ENCODE measurements around the gene SLC1A2. TPM values are rescaled to one million over a fixed set of nuclear protein-coding genes. Genes with fewer than 3 reads are reported as not detected.

The SLC1A2 gene
- total RNA-seq, 1 experiment from 2014 or later = 0.50 TPM

- no peak overlapping the region for H2BK15ac ChIP-seq (ENCODE audit: low read depth, low read length)
- Mint-ChIP-seq H3K27me3 (ENCODE audit: low read depth) (no peaks in the 10 kb centered on the region), H3K27ac (no peak overlapping the region), H3K36me3 (ENCODE audit: insufficient read depth in 1 of 3, low read depth in 3 of 3) (no peaks in the 10 kb centered on the region), H3K4me3 (no peak overlapping the region), H3K9me3 (no peaks in the 10 kb centered on the region), H3K4me1 (peaks cover 11 to 18% of the 10 kb centered on the region in 2 experiments)
- no peak overlapping the region for H4K8ac ChIP-seq (replicated peaks; ENCODE audit: insufficient read length, low read depth, low read length)
- no peaks in the 10 kb centered on the region for H3K23me2 ChIP-seq (ENCODE audit: insufficient read length, low read depth, low read length, poor library complexity, severe bottlenecking)
- no peak overlapping the region for H2BK5ac ChIP-seq (ENCODE audit: insufficient read length, low read length)
- no peak overlapping the region for H2AK5ac ChIP-seq (ENCODE audit: insufficient read length, low read length)
- no peak overlapping the region for H3K27ac ChIP-seq (ENCODE audit: insufficient read length, low read depth, low read length)
- H3K79me1 ChIP-seq (ENCODE audit: insufficient read depth, low read depth, low read length, poor library complexity, severe bottlenecking) = no peaks in the 10 kb centered on the region
- no peak overlapping the region for H4K91ac ChIP-seq (ENCODE audit: insufficient read length, low read depth, low read length)
- no CpG with 5 or more reads among the region's 7 CpGs for WGBS (ENCODE audit: extremely low coverage, insufficient read length, low lambda C conversion rate)
- no peak overlapping the region for H2BK12ac ChIP-seq (ENCODE audit: insufficient read length, low read depth, low read length)
- H3K23ac ChIP-seq (ENCODE audit: insufficient read length, low read depth, low read length) = no peak overlapping the region
- no peak overlapping the region for H3T11ph ChIP-seq (ENCODE audit: low read length)
- TF ChIP-seq CTCF (conservative IDR thresholded peaks at IDR 0.05) = no peak
- H3K14ac ChIP-seq (ENCODE audit: insufficient read depth, low read length) = no peak overlapping the region
- H3K27me3 ChIP-seq (ENCODE audit: insufficient read depth, low read length) = no peaks in the 10 kb centered on the region
- no peak overlapping the region for H3K4me2 ChIP-seq (ENCODE audit: insufficient read depth, insufficient read length, low read length)
- no peak overlapping the region for H4K5ac ChIP-seq (ENCODE audit: insufficient read length, low read depth, low read length)
- H3K56ac ChIP-seq (ENCODE audit: insufficient read length, low read depth, low read length) = no peak overlapping the region
- H3K4me1 ChIP-seq (ENCODE audit: insufficient read depth, low read length) = peaks cover 3% of the 10 kb centered on the region; the same call in 1 of the 2 replicates
- H3K9me3 ChIP-seq (ENCODE audit: control insufficient read depth, low read depth, low read length) = no peaks in the 10 kb centered on the region
- no peaks in the 10 kb centered on the region for H4K20me1 ChIP-seq (ENCODE audit: control insufficient read depth, insufficient read depth, insufficient read length)
- H3K9ac ChIP-seq (ENCODE audit: extremely low read depth, insufficient read length, low read length) = no peak overlapping the region
- H3K18ac ChIP-seq (ENCODE audit: insufficient read length, low read depth, low read length) = no peak overlapping the region
- no peaks in the 10 kb centered on the region for H3K79me2 ChIP-seq (ENCODE audit: insufficient read depth, low read length)
- H3K4ac ChIP-seq (ENCODE audit: low read depth, low read length) = no peak overlapping the region
- no peak for DNase-seq
- H2AFZ ChIP-seq (ENCODE audit: low read length) = no peak overlapping the region
- H2BK120ac ChIP-seq (ENCODE audit: low read depth, low read length, poor library complexity, severe bottlenecking) = no peak overlapping the region
- no peak overlapping the region for H2BK20ac ChIP-seq (ENCODE audit: low read depth, low read length, poor library complexity, severe bottlenecking)
These were observed 102.1 kb downstream of the SLC1A2 start for GRCh38 chr11:35317253-35317652.

Measured in H9 (cell line).